OCI-LY1 (cell line): ENCODE measurements around the gene COL6A3.

Experiments
- CTCF ChIP-seq: fragments of 200-600 bp; sonication (generic), shearing (Covaris generic); IDR thresholded peaks from 2 replicates; pipeline ENCODE4 v1.5.1; 2017; ENCODE audit warnings: mild to moderate bottlenecking, antibody characterized with exemption, low read length, moderate library complexity, mixed read lengths
- EZH2 ChIP-seq: fragments of 200-600 bp; sonication (generic), shearing (Covaris generic); IDR thresholded peaks from 2 replicates; pipeline ENCODE4 v1.8.0; 2017; ENCODE audit warnings: borderline replicate concordance, mixed run types, mild to moderate bottlenecking, antibody characterized with exemption, low read length, moderate library complexity, mixed read lengths

- TF ChIP-seq EZH2 (no peak), CTCF (no peak)
Measured at GRCh38 chr2:237287872-237288271, 126.1 kb downstream of the COL6A3 start.
